HG02943 (cell line): ENCODE measurements around the gene CMKLR1.

Source experiments
- ATAC-seq: cut with Tn5 transposase; IDR thresholded peaks from one replicate; pipeline ENCODE4 v1.9.1; 2021; ENCODE audit warnings: mild to moderate bottlenecking, low read depth, moderate library complexity; ENCODE audit not compliant: unreplicated experiment

CMKLR1 gene

DNA sequence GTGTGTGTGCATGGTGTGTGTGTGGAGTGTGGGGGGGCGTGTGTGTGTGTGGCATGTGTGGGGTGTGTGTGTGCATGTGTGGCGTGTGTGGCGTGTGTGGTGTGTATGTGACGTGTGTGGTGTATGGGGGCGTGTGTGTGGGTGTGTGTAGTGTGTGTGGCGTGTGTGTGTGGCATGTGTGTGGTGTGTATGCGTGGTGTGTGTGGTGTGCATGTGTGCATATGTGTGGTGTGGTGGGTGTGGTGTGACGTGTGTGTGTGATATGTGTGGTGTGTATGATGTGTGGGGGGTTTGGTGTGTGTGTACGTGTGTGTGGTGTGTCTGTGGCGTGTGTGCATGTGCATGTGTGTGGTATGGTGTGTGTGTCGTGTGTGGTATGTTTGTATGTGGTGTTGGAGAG, 24.1 kb upstream of the CMKLR1 start:
- no peak for ATAC-seq

DNA sequence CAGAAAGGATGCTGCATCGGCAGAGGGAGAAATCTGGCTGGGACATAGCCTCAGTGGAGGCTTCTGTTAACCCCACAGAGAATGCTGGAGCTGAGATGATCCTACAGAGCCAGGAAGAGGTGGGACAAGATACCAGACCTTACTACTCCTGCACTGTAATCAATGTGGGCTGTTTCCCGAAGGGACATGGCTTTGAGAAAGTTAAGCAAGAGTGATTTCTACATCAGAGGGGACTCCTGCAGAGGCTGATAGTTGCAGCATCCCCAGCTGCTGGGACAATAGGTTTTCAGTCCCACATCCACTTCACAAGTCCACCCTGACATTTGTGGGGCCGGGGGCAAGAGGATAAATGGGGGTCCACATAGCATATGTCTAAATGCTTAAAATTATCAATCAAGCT, 22.5 kb upstream of the CMKLR1 start:
- ATAC-seq, result no peak

DNA sequence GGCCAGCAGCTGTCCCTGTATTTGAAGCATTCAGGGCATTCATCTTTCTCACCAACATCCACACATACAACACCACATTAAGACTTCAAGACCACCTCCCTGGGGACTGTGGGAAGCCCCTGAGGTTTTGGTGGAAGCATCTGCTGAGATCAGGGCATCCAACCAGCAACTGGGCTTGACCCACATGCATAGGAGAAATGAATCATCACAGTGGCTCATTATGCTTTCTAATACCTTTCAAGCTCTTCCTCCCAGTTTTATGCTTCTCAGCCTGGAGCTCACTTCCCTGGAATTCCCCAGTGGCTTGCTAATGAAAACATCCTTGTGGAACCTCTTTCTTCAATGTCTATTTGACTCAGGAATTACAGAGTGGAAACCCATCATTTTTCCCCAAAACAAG, 21.4 kb upstream of the CMKLR1 start:
- no peak for ATAC-seq

DNA sequence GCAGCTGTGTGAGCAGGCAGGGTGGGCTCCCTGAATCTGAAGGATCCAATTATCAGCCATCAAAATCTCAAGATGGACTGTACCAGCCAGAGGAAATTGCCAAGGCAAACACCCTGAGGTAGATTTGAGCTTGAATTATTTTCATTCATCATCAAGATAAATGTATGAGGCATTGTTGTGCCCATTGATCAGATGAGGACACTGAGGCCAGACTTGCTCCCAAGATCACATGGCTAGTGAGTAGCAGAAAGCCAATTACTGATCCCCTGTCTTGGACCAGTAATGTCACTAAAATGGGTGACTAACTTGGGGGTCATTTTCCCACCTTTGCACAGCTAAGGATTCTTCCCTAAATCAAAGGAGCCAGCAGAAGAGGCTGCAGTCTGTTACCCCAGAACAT, 20.9 kb upstream of the CMKLR1 start:
- no peak for ATAC-seq

DNA sequence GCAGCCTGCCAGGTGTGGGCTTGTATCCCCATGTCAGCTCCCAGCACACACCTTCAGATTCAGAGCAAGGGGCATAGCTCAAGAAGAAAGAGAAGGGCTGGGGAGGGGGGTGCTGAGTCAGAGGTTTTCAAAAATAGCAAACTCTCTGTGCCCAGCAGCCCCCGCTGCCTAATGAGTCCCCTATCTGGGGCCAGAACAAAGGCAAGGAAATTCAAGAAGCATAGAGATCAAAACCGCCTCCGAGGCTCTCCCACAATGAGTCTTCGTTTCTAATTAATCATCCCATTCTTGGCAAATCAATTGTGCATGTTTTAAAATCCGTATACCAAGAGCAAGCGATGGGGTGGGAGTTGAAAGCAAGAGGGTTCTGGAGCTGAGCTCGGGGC, 19.5 kb upstream of the CMKLR1 start:
- no peak for ATAC-seq

DNA sequence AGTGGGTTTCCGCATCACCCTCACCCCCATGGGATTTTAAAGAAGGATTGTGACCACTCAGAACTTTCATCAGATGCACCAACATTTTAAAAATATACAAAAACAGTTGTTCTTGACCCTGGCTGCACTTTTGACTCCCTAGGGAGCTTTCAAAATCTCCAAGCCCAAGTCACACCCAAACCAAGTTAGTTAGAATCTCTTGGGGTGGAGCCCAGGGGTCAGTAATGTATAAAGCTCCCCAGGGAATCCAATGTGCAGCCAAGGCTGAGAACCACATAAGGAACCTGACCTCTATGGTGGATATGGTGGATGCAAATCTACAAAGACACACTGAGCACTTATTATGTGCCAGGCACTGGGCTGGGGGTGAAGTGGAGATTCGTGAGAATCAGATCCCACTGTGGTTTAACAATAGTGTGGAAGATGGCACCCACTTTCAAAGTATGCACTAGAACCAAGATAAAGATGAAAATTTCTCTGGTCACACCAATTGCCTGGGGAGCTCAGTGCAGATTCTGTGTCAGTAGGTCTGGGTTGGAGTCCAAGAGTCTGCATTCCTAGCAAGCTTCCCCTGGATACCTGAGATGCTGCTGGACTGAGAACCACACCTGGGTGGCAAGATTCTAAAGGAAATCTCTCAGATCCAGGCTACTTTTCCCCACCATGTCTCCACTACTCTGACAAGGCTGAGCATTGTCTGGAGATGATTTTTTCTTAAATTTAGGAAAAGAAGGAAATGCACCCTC, 18.9 kb upstream of the CMKLR1 start:
- no peak for ATAC-seq

DNA sequence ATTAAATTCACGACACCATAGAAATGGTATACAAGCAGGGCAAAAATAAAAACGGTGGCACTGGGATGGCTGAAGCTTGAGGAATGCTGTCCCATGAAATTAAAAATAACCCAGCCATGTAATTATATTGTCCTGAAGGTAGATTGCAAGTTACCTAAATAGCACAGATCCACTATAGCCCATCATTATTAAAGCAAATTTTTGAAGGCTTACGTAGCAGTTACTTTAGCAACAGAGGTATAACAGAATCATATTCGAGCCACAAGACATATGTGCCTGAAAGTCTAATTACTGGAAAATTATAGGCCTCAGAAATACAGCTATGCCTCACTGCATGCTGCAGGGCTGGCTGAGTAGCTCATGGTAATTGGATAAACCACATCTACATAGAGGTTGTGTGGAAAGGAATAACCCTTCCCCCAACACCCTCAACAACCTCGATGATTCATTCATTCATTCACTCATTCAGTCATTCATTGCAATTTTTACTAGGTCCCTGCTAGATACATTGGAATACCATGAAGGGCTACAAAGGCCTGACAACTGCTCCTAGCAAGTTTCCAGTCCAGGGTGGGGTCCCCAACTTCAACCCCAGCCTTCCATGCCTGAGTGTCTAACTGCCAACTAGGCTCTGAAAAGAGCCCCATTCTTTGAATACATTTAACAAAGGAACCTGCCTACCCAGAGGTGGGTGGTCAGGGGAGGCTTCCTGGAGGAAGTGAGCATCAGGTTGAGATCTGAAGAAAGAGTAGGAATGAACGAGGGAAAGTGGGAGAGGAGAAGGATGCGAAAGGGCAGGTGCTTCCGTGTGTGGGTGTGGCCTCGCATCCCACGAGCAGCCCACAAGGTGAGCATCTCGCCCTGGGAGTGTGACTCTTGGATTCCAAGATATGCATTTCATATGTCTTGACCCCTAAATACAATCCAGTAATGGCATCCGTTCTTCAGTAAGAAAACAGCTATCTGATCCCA, 18.0 kb upstream of the CMKLR1 start:
- ATAC-seq, result no peak

DNA sequence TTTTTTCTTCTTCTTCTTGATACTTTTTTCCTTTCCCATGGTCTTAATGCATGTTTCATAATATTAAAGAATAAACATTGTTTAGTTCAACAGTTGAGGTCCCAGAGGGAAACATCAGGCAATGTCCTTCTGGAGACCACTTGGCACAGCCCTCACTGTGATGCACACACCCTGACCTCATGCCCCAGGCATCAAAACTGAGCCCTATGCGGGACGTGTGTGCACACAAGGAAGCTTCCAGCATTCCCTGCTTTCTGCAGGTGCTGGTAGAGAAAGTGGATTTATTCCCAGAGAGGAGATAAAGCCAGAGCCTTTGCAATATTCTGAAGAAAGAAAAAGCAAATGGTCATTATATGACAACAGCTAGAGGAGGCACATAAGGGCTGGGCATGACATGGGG, 16.0 kb upstream of the CMKLR1 start:
- ATAC-seq, result no peak

DNA sequence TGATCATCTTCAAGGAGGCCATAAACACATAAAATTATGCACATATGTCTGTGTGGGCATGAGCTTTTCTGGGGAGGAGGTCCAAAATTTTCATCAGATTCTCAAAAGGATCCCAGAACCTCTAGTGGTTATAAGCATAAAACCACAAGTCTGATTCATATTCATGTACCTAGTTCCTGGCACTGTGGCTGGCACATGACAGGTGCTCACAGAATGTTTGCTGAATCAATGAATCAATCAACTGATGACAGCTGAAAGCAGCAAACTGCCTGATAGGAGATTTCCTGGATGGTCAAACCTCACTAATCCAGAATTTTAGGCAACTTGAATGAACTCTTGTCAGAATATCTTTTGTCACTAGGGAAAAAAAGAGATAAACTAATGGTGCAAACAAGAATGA, 13.5 kb upstream of the CMKLR1 start:
- no peak for ATAC-seq

DNA sequence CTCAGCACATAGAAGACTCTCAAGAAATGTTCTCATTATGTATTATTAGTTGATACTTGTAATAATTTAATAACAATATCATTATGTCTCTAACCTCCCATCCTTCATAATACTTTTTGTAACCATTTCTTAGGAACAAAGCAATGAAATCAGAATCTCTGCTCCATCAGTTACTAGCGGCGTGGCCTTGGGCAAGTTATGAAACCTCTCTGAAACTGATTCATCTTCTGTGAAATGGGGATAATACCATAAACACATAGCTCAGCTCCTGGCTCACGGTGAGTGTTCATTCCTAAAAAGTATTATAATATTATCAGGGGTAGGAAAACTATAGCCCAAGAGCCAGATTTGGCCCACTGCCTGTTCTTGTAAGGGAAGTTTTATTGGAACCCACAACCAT, 11.4 kb upstream of the CMKLR1 start:
- ATAC-seq, result no peak

DNA sequence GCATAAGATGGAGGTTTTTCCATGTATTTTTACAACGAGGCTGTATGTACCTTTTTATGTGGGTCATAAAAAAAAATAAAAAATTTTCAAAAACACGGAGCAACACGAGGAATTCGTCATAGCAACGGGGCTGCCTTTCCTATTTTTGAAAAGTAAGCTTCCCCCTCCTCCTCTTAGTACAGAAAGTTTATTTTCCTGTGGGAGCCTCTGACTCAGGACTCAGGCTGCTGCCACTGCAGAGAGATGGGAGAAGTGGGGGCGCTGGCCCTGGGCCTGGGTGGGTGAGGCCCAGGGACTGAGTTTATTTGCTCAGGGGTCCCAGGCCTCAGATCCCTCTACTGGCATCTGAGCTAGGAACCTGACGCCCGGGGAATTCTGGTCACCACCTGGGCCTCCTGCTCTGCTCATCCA, 10.2 kb upstream of the CMKLR1 start:
- ATAC-seq, result no peak

DNA sequence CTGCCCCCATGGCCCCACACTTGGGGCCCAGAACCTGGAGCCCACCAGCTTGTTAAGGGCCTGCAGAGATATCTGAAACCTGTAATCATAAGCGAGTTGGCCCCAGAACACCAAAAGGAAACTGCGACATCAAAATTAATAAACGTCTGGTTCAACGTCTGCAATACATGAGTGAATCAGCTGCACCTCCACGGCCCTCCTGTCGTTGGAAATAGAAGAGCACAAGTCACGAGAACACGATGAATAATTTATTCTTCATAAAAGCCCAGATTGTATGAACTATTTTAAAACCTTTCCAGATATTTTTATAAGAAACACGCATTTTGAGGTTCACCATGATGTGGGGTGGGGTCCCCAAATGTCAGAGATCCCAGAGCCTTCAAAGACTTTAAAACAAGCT, 9.7 kb upstream of the CMKLR1 start:
- ATAC-seq, result no peak

DNA sequence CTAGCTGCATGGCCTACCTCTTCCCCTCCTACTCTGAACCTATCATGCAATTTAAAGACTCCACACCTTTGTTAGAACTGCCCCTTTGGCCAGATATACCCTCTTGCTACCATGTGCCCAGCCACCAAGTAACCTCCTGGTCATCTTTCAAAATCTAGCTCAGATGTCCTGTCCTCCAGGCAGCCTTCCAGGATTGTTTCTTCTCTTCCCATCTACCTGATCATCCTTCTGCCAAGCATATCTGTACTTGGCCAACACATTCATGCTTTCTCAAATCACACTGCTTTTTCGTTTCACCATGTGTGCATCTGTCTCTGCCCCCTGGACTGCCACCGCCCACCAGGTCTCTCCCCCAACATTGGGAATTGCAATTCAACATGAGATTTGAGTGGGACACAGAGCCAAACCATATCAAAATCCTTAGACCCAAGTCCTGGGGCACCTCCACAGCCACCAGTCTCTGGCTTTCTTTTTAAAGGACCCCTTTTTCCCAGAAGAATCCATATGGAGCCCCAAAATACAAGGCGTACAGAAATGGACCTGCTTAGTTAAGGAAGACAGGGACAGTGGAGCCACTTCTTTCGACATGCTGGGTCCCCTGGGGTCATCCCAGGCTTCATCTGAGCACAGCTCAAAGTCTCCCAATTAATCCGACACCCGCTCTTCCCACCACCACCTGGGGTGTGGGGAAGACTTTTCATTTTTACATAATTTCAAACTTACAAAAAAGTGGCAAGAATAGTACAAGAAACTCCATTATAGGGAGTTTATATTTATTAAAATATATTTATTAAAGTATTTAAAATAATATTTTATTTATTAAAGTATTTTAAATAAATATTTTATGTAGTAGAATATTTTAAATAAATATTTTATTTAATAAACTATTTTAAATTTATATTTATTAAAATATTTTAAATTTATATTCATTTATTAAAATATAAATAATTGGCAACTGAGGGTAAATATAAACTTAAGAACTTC, 7.9 kb upstream of the CMKLR1 start:
- no peak for ATAC-seq

DNA sequence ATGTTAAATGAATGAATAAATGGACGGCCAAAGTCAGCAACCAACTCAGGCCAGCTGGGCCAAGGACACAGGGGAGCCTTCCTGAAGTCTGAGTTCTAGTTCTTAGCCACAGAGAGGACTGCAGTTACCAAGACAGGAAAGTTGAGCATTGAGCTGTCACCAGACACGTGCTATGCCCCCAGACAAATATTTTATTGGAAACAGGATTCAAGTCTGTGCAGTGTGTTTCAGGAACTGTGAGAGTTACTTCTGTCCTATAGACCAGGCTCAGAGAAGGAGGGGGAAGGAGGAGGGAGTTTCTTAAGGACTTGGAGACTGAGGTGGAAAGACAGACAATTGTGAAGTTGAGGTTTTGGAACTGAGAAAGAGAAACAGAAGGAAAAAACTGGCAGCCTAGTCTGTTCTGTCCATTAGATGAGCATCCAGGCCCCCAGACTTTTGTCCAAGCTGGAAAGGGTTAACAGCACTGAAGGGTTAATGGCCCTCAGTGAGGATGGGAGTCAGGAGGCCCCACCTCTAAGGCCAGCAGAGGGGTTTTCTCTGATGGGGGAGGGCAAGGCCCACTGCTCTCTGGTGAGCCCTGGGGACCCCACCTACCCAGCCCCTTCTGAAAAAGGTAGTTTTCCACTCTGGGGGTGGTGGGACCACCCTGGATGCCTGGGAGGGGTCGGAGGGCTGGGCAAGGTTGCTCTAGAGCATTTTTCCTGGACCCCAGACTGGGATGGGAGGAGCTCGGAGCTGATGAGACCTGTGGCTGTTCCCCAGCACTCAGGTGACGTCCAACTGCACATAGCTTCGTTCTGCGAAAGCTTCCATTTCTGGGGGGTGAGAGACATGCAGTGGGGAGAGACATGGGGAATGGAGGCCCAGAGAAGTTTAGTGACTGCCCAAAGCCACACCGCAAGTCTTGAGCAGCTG, 6.9 kb upstream of the CMKLR1 start:
- no peak for ATAC-seq

DNA sequence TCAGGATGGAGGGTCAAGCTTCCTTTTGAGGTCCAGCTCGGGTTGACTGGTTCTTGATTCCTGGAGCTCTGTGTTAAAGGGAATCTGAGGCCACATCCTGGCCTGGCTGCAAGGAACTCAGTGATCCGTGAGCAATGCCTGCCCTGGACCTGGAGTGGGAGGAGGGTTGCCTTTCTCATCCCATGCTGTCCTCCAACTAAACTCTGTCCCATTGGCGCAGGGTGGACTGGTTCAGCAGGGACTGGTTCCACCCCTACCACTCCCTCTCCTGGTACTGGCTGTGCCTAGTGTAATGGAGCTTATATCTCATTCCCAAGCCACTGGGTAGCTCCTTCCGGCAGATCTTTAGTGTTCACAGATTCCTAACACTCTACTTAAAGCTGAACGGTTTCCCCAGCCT, 3.9 kb upstream of the CMKLR1 start:
- no peak for ATAC-seq

DNA sequence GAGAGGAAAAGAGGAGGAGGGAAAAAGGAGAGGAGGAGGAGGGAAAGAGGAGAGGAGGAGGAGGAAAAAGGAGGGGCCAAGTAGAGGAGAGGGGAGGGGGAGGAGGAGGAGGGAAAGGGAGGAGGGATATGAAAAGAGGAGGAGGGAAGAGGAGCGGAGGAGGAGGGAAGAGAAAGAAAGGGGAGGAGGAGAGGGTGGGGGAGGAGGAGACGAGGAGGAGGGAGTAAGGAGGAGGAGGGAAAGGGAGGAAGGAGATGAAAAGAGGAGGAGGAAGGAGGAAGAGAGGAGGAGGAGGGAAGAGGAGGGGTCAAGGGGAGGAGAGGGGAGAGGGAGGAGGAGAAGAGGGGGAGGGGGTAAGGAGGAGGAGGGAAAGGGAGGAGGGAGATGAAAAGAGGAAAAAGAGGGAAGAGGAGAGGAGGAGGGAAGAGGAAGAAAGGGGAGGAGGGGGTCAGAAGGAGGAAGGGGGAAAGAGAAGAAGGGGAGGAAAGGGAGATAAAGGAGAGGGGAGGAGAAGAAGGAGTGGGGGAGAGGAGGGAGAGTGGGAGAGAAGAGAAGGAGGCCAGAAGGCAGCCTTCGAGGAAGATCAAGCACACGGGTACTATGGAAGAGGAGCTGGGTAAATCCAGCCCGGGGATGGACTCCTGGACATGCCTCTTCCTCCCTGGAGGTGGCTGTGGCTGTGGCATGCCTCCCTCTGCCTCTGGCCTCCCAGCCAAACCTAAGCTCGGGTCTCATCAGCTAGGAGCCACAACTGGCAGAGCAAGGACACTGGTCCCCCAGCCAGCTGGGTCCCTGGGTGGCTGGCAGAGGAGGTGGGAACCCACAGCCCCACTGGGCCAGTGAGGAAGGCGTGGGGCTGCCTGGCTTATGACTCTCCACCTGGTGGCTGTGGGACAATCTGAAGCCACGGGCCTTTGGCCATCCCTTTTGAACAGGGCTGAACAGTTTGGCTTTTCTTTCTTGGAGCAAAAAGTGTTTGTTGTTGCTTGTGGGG, 3.0 kb upstream of the CMKLR1 start:
- no peak for ATAC-seq

DNA sequence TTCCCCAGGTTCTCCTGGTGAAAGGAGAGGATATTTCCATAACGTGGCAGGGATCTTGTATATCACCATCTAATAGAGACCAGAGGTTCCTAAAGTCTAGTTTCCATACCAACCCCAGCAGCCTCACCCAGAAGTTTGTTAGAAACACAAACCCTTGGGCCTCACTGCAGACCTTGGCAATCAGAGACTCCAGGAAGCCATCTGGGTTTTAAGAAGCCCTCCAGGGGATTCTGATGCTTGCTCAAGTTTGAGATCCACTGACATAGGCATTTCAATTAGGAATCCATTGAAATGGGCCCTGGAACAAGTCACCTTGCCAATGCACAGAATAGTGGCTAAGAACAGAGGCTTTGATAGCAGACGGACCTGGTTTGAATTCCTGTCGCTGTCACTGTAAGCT, 2.2 kb upstream of the CMKLR1 start:
- ATAC-seq, result no peak

DNA sequence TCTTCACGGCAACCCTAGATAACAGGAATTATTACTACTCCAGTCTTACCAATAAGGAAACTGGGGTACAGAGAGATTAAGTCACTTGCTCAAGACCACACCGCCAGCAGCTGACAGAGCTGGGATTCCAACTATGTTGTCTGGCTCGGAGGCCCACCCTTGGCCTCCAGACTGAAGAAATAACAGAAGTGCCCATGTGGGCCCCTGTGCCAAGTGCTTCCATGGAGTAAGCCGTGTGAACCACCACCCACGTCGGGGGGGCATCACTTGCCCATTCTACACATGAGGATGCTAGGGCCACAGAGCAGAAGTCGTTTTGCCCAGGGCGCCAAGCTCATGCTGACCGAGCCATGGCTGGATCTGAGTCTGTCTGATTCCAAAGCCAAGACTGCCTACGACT, 926 bp upstream of the CMKLR1 start:
- no peak for ATAC-seq
